Erythroblast (primary cell): ENCODE measurements around the gene FANCI.

Source experiments
- DNase-seq, 2 experiments: peaks; one replicate each; lab custom pipeline; 2025; lab: John Stamatoyannopoulos, UW
- GATA1 ChIP-seq: IDR thresholded peaks from 2 replicates; pipeline ENCODE4 v1.6.1; 2011; ENCODE audit warnings: low read depth, mild to moderate bottlenecking, control low read depth, low read length, moderate library complexity
- POLR2A ChIP-seq: IDR thresholded peaks from 2 replicates; pipeline ENCODE4 v1.6.1; 2011; ENCODE audit warnings: mild to moderate bottlenecking, low read length

Gene FANCI

GRCh38 chr15:89327113-89327512, 83.3 kb downstream of the FANCI start:
- TF ChIP-seq POLR2A (no peak), GATA1 (no peak)
- no peak for DNase-seq

GRCh38 chr15:89328398-89329254, 84.8 kb downstream of the FANCI start:
- no peak for DNase-seq
- TF ChIP-seq GATA1 (no peak), POLR2A (no peak)

- no peak for DNase-seq
- TF ChIP-seq GATA1 (no peak), POLR2A (no peak)
These were observed 85.7 kb downstream of the FANCI start for GRCh38 chr15:89329329-89330084.

- TF ChIP-seq POLR2A (no peak), GATA1 (no peak)
- DNase-seq = no peak
These were observed 86.3 kb downstream of the FANCI start for GRCh38 chr15:89330119-89330518.

- TF ChIP-seq GATA1 (no peak), POLR2A (no peak)
- no peak for DNase-seq
These were observed 87.3 kb downstream of the FANCI start for GRCh38 chr15:89330881-89331595.

GRCh38 chr15:89332446-89332845, 88.7 kb downstream of the FANCI start:
- DNase-seq = peak; percentile 42 to 57
- TF ChIP-seq GATA1 = no peak
- TF ChIP-seq POLR2A = no peak

- TF ChIP-seq POLR2A (no peak), GATA1 (no peak)
- DNase-seq = peak in 1 of 2 experiments; percentile 36
These were observed 89.5 kb downstream of the FANCI start for GRCh38 chr15:89333011-89333860.

GRCh38 chr15:89333959-89334509, 90.3 kb downstream of the FANCI start:
- TF ChIP-seq GATA1 (no peak), POLR2A (no peak)
- no peak for DNase-seq

GRCh38 chr15:89334510-89335297, 90.9 kb downstream of the FANCI start, which contains the start of gene POLG:
Gene POLG, minus strand, starts transcription at chr15:89334824. Its CDS starts 1,070 bp downstream, at chr15:89333754.
- TF ChIP-seq POLR2A (peak; percentile 94), GATA1 (no peak)
- DNase-seq = peak; percentile 99

GRCh38 chr15:89335298-89336041, 91.7 kb downstream of the FANCI start:
- DNase-seq = no peak
- TF ChIP-seq POLR2A = no peak
- TF ChIP-seq GATA1 = no peak

- DNase-seq = no peak
- TF ChIP-seq POLR2A = no peak
- TF ChIP-seq GATA1 = no peak
These were observed 94.3 kb downstream of the FANCI start for GRCh38 chr15:89338036-89338435.

GRCh38 chr15:89340573-89340972, 96.8 kb downstream of the FANCI start:
- DNase-seq = no peak
- TF ChIP-seq POLR2A (no peak), GATA1 (no peak)
